GM20000 (cell line): ENCODE measurements around the gene ACSF3.
A peak's percentile ranks its signal among the peaks of the same experiment; 100 is the strongest.
"Not testable (repeated sequence)": the region's sequence is repeated elsewhere in the genome, so short reads cannot be mapped to it uniquely, and the experiment has no call there.

ENCODE experiments used
- DNase-seq: peaks from one replicate; pipeline ENCODE4 v3.0.0; 2012; ENCODE audit warnings: low spot score
- TF ChIP-seq, protein P1 (sequence below): IDR thresholded peaks from 2 replicates; pipeline ENCODE4 v1.5.1; 2012; ENCODE audit warnings: mild to moderate bottlenecking, control low read depth; ENCODE audit errors: extremely low read depth, missing control alignments

ACSF3 gene

DNA sequence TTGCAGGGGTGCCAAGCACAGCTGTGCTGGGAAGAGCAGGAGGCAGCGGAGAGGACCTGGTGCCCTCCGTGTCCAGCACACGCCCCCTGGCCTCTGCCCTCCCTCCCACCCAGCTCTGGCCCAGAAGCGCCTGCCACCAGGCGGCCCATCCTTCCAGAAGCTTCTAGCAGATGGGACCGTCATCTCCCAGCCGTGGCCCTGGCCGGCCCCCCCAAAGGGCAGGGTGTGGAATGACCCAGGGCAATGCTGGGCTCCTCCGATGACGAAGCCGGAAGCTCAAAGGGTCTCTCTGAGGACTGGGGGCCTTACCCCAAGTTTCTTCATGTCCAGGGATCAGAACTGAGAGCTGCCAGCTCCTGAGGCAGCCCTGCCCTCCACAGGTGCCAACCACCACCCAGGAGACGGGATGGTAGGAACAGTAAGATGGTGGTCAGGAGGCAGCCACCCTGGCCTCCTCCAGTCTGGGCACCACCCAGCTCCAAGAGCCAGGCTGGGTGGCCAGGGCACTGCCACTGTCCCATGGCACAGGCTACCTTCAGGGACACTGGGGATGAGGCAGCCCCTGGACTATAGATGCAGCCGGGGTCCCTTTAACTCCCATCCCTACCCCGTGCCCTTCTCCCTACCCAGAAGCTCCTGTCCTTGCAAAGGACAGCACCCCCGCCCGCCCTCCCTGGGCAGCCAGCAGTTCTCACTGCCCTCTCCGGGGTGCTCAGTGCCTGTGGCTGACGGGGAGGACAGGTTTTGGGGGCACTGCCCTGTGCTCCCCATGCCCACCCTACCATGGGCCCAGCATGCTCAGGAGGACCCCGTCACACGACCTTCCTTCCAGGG, 71.4 kb downstream of the ACSF3 start:
- no peak for DNase-seq
- TF ChIP-seq, protein P1, sequence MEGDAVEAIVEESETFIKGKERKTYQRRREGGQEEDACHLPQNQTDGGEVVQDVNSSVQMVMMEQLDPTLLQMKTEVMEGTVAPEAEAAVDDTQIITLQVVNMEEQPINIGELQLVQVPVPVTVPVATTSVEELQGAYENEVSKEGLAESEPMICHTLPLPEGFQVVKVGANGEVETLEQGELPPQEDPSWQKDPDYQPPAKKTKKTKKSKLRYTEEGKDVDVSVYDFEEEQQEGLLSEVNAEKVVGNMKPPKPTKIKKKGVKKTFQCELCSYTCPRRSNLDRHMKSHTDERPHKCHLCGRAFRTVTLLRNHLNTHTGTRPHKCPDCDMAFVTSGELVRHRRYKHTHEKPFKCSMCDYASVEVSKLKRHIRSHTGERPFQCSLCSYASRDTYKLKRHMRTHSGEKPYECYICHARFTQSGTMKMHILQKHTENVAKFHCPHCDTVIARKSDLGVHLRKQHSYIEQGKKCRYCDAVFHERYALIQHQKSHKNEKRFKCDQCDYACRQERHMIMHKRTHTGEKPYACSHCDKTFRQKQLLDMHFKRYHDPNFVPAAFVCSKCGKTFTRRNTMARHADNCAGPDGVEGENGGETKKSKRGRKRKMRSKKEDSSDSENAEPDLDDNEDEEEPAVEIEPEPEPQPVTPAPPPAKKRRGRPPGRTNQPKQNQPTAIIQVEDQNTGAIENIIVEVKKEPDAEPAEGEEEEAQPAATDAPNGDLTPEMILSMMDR = no peak

DNA sequence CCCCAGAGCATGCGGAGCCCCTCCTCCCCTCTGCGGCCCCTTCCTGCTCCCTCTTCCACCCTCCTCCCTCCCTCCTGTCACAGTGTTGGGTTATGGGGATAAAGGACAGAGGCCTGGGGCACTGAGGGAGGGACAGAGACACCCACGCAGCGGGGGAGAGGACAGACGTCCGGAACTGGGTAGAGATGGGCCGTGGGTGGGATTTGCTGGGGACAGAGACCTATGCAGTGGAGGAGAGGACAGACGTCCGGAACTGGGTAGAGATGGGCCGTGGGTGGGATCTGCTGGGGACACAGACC, 72.0 kb downstream of the ACSF3 start:
- DNase-seq = not testable (repeated sequence)

DNA sequence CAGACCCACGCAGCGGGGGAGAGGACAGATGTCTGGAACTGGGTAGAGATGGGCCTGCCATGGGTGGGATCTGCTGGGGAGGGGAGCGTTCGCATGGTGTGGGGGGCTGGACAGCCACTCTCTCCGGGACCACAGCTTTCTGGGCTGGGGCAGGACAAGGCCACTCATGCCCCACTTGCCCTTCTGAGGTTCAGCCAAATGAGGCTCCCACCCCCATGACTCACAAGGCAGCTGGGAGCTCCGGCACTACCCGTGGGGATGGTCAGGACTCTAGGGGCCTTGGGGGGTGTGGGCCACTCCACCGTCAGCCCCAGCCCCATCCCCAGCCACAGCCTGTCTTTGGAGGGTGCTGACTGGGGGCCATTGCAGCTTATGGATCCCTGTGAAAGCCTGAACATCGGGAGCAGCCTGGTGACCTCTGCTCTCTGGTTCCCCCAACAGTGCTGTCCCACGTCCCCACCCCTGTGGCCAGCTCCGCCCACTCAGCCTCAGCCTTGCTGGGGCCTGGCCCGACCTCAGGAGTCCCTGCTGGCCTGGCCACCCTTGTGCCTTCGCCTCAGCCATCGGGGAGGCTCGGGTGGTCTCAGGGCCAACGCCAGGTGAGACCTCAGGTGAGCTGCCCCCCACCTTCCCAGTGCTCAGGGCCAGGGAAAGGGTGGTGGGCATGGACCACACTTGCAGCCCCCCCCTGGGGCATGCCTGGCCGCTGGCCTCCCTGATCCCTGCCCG, 73.2 kb downstream of the ACSF3 start:
- TF ChIP-seq, protein P1 = no peak
- no peak for DNase-seq

DNA sequence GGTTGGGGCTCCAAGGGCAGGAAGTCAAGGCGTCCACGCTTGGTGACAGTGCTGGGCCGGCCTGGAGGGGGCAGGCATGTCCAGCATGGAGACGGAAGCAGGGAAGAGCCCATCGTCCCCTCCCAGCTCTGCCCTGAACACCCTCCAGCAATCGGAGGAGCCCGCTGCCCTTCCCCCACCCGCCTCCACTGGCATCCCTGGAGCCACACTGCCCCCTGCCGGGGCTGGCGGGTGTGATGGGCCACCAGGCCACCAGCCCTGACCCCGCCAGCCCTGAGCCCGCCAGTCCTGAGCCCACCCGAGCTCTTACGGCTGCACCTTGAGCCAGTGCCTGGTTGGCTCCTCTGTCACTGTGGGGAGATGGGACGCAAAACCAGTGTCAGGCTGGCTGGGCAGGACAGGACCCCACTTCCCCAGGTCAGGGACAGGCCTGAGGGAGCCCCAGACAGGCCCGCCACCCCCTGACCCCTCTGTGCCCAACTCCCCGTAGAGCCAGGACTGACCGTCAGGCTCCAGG, 73.8 kb downstream of the ACSF3 start:
- DNase-seq = peak; percentile 90

DNA sequence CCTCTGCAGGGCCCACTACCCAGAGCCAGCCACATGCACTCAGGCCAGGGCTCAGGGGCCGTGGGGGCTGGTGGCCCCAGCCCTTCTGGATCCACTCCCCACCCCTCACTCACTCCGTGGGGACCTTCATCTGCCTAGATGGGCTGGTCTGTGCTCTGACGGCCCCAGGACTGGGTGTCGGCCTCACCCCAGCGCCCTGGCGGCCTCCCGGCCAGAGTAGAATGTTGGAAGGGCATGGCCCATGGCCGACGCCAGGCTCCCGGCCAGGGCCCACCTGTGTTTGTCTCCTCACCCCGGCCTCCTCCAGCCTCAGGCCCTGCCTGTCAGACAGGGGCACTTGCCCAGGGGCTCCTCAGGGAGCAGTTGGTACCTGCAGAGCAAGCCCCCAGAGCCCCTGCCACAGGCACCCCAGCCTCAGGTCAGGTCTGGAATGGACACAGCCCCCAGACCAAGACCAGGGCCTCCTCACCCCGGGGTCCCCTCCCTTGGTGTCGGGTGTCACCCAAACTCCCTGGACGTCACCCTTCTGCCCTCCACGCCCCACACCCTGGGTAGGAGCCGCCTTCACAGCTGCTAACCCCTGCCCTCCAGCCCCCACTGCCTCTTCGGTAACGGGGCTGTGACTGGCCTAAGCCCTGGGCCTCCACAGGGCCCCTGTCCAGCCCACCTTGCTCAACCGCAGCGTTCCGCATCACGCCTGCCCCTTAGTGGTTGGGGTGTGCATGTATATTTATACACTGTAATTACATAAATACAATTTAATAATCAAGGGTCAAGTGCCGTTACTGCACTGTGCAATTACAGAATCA, 74.9 kb downstream of the ACSF3 start:
- TF ChIP-seq, protein P1 = no peak
- DNase-seq = no peak

More for the DNA sequence above, 73.8 kb downstream of the ACSF3 start:
- TF ChIP-seq, protein P1 = peak; percentile 95

DNA sequence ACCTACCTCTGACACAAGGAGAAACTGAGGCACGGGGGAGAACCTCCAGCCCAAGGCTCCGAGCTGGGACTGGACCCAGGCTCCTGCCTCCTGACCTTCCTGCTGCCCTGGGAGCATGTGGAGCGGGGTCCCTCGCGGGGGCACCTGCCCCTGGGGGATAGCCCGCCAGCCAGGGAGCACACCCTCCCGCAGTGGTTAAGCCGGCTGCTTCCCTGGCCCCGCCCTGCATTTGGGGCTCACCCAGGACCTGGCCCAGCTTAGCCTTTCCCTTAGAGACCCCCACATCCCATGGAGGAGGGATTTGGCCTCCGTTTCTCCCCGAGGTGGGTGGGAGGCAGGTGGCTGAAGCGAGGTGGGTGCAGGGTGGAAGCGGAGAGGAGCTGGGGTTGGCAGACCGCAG, 76.1 kb downstream of the ACSF3 start:
- TF ChIP-seq, protein P1 = no peak
- DNase-seq = no peak

DNA sequence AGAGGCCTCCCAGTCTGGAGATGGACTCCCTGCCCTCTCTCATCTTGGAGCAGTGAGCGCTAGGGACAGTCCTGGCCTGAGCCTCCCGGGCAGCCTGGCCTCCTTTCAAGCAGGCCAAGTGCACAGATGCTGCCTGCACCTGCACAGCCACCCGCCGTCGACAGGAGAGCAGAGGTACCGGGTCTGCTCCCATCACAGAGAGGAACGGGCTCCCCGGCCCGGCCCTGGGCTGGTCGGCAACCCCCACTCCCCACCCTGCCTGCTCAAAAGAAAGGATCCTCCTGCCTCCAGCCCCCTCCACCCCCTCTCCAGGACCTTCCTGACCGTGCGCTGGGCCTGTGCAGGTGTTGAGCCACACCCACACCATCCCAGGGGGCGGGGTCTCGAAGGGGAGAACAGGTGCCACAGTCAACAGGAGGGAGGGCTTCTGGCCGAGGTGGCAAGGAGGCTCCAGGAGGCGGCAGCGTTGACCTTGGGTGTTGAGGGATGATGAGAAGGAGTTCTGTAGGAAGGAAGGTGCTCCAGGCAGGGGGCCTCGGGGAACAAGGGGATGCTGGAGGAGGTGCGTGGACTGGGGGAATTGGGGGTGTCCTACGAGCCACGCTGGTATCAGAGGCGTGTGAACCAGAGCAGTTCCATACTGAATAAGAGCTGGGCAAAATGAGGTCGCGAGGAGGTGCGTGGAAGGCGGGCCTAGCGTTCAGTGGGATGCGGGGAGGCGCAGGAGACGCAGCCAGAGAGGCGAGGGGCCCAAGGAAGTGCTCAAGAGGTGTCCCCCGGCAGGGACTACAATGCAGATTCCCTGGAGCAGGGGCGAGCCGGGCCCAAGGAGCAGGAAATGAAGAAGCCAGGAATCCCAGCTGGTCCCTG, 76.9 kb downstream of the ACSF3 start:
- no peak for DNase-seq
- TF ChIP-seq, protein P1 = no peak
